ENCODE results near the gene OPRM1. TPM values are rescaled to one million over a fixed set of nuclear protein-coding genes. Genes with fewer than 3 reads are reported as not detected.
"Not testable (repeated sequence)": the region's sequence is repeated elsewhere in the genome, so short reads cannot be mapped to it uniquely, and the experiment has no call there.

OPRM1 gene
- polyA plus RNA-seq, 3 donors from 2014 or later = not detected

DNA sequence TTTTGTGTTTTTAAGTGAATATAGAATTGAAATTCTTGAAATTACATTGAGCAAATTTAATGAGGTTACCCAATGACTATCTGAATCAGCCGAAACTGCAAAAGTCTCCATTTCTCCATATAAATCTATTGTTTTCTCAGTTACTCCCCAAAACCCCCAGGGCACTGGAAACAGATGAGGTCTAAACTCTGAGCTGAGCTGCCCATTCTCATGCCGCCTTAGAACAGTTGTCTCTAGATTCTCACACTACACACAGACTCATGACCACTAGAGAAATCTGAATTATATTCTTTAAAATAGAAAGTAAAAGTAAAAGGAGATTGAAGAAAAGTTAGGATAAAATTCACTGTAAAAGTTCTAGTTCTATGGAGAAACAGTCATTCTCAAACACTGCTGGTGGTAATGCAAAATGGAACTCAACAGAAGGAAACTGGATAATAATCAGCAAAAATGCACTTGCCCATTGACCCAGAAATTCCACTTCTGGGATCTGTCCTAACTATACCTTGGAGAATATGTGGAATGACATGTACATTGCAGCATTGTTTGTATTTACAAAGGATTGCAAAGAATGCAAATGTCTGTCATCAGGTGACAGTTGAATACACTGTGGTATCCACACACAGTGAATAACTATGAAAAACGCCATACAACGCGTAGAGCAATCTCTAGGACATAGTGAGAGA is 192.0 kb downstream of the OPRM1 start:
- peak in 1 of 3 donors; percentile 37 for DNase-seq
- Mint-ChIP-seq H3K27ac (peak overlapping the region; percentile 80 to 91 (median 86)), H3K9me3 (no peaks in the 10 kb centered on the region), H3K4me3 (peak overlapping the region; percentile 62 to 78 (median 72)), H3K4me1 (peaks cover 76 to 89% of the 10 kb centered on the region in 2 donors), H3K27me3 (ENCODE audit: low read depth in 3 of 3) (peaks cover 0 to 2% (median 0%) of the 10 kb centered on the region in 3 donors), H3K36me3 (peaks cover 0 to 6% (median 0%) of the 10 kb centered on the region in 3 donors)

DNA sequence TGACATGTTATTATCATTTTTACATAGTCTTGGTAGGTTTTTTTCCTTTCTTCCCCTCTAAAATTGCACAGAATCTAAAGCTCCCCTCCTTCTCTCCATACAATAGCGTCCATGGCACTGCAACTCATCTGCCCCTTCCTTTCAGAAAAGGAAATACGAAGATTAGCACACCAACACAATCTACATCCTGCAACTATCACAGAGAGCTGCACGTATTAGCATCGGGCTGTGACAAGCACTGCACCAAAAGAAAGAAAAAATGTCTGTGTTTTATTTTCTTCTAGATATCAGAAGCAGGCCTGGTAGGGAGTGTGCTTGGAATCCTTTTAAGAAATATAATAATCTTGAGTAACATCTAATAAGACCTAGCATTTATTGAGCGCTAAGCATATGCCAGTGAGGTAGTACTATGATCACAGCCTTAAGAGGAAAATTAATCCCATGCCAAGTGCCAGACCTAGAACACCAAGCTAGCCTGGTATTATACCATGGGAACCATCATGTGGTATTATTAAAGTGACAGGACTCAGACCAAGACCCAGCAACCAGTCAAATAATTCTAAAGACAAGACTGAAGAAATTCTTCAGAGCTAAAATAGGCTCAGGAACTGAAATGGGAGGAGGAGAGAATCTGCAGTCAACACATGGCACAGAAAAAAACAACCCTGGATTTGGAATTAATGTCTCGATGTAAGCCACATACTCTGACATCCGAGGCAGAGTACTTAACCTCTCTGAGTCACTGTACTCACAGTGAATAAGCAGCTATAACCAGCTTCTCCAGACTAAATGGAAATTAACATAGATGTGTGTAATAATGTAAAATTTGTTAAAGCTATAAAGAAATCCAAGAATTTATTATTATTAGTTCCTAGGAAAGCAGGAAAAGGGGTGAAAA is 193.2 kb downstream of the OPRM1 start:
- Mint-ChIP-seq H3K27ac (peak overlapping the region; percentile 80 to 91 (median 86)), H3K36me3 (peaks cover 0 to 3% (median 0%) of the 10 kb centered on the region in 3 donors), H3K9me3 (no peaks in the 10 kb centered on the region), H3K4me3 (peak overlapping the region; percentile 62 to 78 (median 72)), H3K27me3 (ENCODE audit: low read depth in 3 of 3) (peaks cover 0 to 2% (median 0%) of the 10 kb centered on the region in 3 donors), H3K4me1 (peaks cover 78 to 94% of the 10 kb centered on the region in 2 donors)
- peak in 1 of 3 donors; percentile 42 for DNase-seq

DNA sequence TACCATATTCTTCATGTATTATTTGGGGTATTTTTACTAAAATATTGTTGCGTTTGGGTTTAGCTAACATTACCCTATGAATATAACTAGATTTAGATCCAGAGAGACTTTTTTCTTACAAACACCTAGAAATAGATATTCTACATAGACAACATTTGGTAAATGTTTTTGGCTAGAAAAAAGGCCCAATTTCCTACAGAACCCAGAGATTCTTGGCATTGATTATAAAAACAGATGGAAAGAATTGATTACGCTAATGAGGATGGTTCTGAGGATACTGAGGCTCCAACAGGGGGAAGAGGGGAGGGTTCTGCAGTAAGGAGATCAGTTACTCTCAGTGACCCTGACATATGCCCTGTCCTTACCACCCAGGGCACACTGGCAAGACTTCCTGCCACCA is 194.3 kb downstream of the OPRM1 start:
- no peaks in the 10 kb centered on the region for H3K9me3 Mint-ChIP-seq
- peak overlapping the region; percentile 53 to 91 (median 85) for H3K27ac Mint-ChIP-seq
- peaks cover 0 to 1% (median 0%) of the 10 kb centered on the region in 3 donors for H3K36me3 Mint-ChIP-seq
- peaks cover 75 to 94% of the 10 kb centered on the region in 2 donors for H3K4me1 Mint-ChIP-seq
- H3K4me3 Mint-ChIP-seq = peak overlapping the region in 1 of 5 donors; percentile 38
- H3K27me3 Mint-ChIP-seq (ENCODE audit: low read depth in 3 of 3) = peaks cover 0 to 2% (median 0%) of the 10 kb centered on the region in 3 donors
- no peak for DNase-seq

DNA sequence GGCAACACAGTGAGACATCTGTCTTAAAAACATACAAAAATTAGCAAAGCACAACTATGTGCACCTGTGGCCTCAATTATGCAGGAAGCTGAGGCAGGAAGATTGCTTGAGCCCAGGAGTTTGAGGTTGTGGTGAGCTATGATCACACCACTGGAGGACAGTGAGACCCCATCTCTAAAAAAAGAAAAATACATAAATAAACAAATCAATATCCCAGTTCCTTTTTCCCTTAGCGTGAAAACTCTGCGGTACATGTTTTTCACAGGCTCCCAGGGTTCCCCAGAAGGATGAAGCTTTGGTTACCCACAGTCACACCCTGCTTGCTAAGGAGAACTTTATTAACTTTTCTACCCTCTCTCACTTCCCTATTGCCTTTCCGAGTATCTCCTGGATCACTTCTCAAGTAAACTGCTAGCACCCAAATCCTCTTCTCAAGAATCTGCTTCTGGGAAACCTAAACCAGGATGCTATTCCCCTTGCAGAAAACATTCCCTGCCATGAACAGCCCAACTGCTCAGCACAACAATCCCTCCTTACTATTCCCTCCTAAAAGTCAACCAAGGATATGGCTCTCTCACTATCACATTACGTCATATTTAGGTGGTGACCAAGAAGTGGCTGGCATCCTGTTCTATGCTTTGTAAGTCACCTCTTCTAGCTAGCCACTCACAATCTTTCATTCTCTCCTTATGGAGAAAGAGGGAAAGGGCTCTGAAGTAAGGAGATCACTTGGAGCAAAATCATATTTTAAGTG is 195.2 kb downstream of the OPRM1 start:
- Mint-ChIP-seq H3K36me3 (no peaks in the 10 kb centered on the region), H3K27me3 (ENCODE audit: low read depth in 3 of 3) (peaks cover 0 to 2% (median 0%) of the 10 kb centered on the region in 3 donors), H3K9me3 (no peaks in the 10 kb centered on the region), H3K27ac (peak overlapping the region; percentile 53 to 91 (median 85)), H3K4me3 (peak overlapping the region in 4 of 5 donors; percentile 1 to 44 (median 10)), H3K4me1 (peaks cover 70 to 94% of the 10 kb centered on the region in 2 donors)
- DNase-seq = no peak

DNA sequence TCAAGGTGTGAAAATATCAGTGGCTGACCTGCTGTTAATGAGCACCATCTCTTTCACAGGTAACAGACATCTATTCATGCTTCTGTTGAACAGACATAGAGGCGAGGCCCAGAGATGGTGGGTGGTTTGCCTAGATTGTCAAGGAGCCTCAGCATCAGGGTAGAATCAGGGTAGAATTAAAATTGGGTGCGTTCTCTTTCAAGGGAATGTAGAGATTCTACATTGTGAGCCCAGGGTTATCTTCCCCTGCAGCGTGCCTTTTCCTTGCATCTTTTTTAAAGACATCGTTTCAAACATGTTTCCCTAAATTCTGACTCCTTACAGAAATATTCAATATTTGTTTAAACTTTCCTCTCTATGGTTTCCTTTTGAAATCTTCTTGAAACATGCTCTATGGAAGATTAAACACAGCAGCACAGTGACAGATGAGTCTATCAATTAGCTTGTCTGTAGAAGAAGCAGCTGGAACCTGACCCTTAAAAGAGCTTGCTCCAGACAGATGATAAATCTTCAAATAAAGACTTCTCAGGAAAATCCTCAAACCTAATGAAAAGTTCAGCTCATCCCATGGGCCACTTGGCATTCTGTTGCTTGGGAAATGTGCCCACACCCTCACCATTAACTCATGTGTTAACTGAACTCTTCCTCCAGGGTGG is 197.7 kb downstream of the OPRM1 start:
- H3K4me1 Mint-ChIP-seq = peaks cover 63 to 94% of the 10 kb centered on the region in 2 donors
- H3K36me3 Mint-ChIP-seq = peaks cover 3 to 9% (median 5%) of the 10 kb centered on the region in 3 donors
- H3K27me3 Mint-ChIP-seq (ENCODE audit: low read depth in 3 of 3) = no peaks in the 10 kb centered on the region
- no peak for DNase-seq
- no peaks in the 10 kb centered on the region for H3K9me3 Mint-ChIP-seq
- H3K27ac Mint-ChIP-seq = peak overlapping the region in 2 of 6 donors; percentile 70 to 71
- H3K4me3 Mint-ChIP-seq = no peak overlapping the region

DNA sequence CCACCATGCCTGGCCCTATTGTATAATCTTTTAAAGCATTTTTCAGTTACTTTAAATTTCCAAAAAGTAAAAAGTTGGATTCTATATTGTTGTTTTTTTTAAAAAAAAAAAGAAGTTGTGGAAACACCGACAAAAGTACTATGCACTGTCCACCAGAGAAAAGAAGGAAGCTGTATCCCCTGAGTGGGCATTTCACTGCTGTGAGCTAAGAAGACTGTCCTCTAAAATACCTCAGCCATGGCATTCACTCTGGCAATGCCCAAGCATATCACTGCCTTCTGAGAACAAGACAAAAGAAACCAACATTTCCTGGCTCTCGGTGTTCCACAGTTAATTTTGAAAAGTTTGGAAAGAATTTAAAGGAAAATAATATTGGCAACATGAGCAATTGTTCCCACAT is 199.8 kb downstream of the OPRM1 start:
- Mint-ChIP-seq H3K4me3 (peak overlapping the region in 1 of 5 donors; percentile 75), H3K36me3 (peaks cover 12 to 23% (median 20%) of the 10 kb centered on the region in 3 donors), H3K27me3 (ENCODE audit: low read depth in 3 of 3) (no peaks in the 10 kb centered on the region), H3K4me1 (peaks cover 63 to 94% of the 10 kb centered on the region in 2 donors), H3K27ac (peak overlapping the region in 1 of 6 donors; percentile 44), H3K9me3 (no peaks in the 10 kb centered on the region)
- DNase-seq = no peak

DNA sequence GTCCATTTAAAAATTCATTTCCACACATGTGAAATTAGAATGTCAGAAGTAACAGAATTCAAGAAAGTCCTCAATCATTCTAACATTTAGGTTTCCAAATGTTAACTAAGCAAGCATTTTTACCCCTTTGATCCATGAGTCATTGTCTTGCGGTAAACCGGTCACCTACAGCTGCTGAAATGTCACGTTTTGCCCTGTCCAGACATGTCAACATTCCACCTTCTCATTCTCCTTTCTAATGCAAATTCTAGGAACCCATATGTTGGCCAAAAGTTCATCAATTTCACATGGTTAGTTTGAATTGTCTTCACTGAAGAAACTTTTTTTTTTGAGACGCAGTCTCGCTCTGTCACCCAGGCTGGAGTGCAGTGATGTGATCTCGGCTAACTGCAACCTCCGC is 200.4 kb downstream of the OPRM1 start:
- Mint-ChIP-seq H3K36me3 (peaks cover 12 to 23% (median 22%) of the 10 kb centered on the region in 3 donors), H3K27ac (peak overlapping the region in 2 of 6 donors; percentile 8 to 45), H3K4me3 (peak overlapping the region in 1 of 5 donors; percentile 75), H3K9me3 (no peaks in the 10 kb centered on the region), H3K4me1 (peaks cover 63 to 94% of the 10 kb centered on the region in 2 donors), H3K27me3 (ENCODE audit: low read depth in 3 of 3) (no peaks in the 10 kb centered on the region)
- no peak for DNase-seq

DNA sequence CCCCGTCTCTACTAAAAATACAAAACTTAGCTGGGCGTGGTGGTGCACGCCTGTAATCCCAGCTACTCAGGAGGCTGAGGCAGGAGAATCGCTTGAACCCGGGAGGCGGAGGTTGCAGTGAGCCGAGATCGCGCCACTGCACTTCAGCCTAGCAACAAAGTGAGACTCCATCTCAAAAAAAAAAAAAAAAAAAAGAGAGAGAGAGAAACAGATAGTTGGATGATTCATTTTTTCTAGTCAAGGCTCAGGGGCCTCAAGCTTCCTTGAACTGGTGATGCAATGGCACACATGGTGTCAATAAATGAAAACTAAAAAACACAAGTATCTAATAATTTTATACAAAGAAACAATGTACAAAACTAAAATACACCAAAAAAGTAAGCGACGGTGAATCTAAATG is 202.0 kb downstream of the OPRM1 start:
- not testable (repeated sequence) for H3K27me3 Mint-ChIP-seq (ENCODE audit: low read depth in 3 of 3); H3K9me3 Mint-ChIP-seq; DNase-seq
- Mint-ChIP-seq H3K4me3 (peak overlapping the region in 1 of 5 donors; percentile 78), H3K27ac (peak overlapping the region in 1 of 6 donors; percentile 82), H3K4me1 (peaks cover 71 to 95% of the 10 kb centered on the region in 2 donors), H3K36me3 (peaks cover 12 to 28% (median 26%) of the 10 kb centered on the region in 3 donors)

DNA sequence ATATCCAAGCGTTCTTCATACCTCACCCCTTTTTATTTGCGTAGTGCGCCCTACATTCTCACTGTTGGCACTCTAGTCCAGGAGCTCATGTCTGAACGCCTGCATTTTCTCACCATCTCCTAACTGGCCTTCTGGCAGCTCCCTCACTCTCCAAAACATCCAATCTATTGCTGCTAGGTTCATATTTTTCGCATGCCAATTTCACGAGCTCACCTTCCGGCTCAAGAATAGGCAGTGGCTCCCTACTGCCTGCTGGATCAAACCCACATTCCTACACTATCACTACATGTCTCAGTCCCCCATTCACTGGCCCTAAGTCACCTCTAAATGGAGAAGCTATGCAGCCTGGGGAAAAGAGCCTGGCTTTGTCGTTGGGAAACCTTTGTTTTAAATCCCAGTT is 202.5 kb downstream of the OPRM1 start:
- H3K9me3 Mint-ChIP-seq = no peaks in the 10 kb centered on the region
- peak overlapping the region in 3 of 6 donors; percentile 24 to 88 (median 48) for H3K27ac Mint-ChIP-seq
- peak overlapping the region in 2 of 5 donors; percentile 18 to 78 for H3K4me3 Mint-ChIP-seq
- H3K36me3 Mint-ChIP-seq = peaks cover 12 to 28% (median 26%) of the 10 kb centered on the region in 3 donors
- H3K27me3 Mint-ChIP-seq (ENCODE audit: low read depth in 3 of 3) = no peaks in the 10 kb centered on the region
- peaks cover 72 to 95% of the 10 kb centered on the region in 2 donors for H3K4me1 Mint-ChIP-seq
- DNase-seq = no peak

DNA sequence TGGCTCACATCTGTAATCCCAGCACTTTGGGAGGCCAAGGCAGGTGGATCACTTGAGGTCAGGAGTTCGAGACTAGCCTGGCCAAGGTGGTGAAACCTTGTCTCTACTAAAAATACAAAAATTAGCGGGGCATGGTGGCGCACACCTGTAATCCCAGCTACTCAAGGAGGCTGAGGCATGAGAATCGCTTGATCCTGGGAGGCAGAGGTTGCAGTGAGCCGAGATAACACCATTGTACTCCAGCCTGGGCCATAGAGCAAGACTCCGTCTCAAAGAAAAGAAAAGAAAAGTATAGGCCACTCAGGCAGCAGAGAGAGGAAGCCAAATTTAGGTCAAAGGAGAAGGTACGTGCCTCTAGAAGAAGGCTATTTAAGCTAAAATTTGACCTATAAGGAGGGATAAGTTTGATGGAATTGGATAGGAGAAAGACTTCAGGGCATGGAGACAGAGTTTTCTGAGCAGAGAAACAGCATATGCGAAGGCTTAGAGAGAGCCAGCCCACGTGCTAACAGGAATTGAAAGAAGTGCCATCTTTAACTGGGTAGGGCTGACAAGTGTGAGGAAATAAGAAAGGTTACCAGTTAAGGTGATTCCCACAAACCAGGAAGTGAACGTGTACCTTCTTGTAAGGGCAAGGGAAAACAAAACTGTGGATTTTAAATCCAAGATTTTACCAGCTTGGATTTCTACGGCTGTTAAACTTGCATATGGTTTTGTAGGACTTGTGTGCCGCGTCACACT is 203.7 kb downstream of the OPRM1 start:
- Mint-ChIP-seq H3K9me3 (no peaks in the 10 kb centered on the region), H3K4me3 (peak overlapping the region; percentile 9 to 98 (median 92)), H3K27ac (peak overlapping the region; percentile 91 to 98 (median 92)), H3K4me1 (peaks cover 75 to 97% of the 10 kb centered on the region in 2 donors), H3K36me3 (peaks cover 12 to 28% (median 26%) of the 10 kb centered on the region in 3 donors), H3K27me3 (ENCODE audit: low read depth in 3 of 3) (peaks cover 0 to 7% (median 0%) of the 10 kb centered on the region in 3 donors)
- no peak for DNase-seq

DNA sequence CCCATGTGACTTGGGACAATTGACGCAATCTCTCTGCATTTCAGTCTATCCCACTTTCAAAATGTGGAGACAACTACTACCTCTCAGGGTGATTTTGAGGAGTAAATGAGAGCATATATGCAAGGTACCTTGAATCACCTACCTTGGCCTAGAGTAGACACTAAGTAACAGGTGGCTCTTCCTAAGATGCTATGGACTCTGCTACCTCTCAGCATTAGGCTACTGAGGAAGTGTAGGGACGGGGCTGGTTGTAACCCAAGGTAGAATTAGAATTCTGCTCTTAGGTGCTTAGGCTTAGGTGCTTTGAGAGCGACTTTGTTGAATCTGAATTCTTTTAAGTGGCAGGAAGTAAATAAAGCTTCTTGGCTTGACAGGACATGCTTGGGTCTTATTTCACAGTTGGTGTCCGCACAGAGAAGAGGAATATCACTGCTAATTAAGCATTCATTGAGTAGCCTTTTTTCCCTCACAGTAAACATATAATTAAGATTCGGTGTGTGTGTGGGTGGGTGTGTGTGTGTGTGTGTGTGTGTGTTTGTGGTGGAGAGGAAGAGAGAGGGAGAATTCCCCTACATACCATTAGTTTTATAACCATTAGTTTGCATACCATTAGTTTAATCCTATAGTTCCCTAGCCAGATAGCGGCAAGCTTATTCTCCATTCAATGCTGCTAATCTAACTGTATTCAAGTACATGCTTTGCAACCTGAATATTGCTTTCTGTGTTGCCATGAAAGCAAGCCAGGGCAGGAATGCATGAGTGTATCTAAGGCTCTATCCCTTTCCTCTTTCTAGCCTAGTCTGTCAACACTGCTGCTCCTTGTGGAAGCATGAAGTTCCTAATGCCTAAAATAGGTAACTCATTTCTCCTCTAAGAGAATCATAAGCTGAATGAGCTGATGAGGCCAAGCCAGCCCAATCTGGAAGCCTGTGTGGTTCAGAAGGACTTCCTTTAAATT is 205.0 kb downstream of the OPRM1 start:
- H3K4me3 Mint-ChIP-seq = peak overlapping the region; percentile 92 to 98 (median 93)
- no peak for DNase-seq
- H3K27me3 Mint-ChIP-seq (ENCODE audit: low read depth in 3 of 3) = peaks cover 0 to 7% (median 2%) of the 10 kb centered on the region in 3 donors

More for the DNA sequence above, 205.0 kb downstream of the OPRM1 start:
- Mint-ChIP-seq H3K9me3 (no peaks in the 10 kb centered on the region), H3K27ac (peak overlapping the region; percentile 91 to 98 (median 92)), H3K36me3 (peaks cover 12 to 28% (median 26%) of the 10 kb centered on the region in 3 donors), H3K4me1 (peaks cover 83 to 100% of the 10 kb centered on the region in 2 donors)

Measured in immature natural killer cell (primary cell).